ENCODE results near the gene POLR2E.

The POLR2E gene

GRCh38 chr19:1064661-1065605 lies 30.2 kb downstream of the POLR2E start:
- Histone ChIP-seq H3K27ac (replicated peaks) (no peak overlapping the region), H3K27me3 (ENCODE audit: insufficient read depth, poor library complexity, severe bottlenecking) (no peaks in the 10 kb centered on the region), H3K4me3 (replicated peaks; ENCODE audit: insufficient read depth, low read length) (no peak overlapping the region)
- DNase-seq (ENCODE audit: low read depth in 1 of 2, low spot score in 1 of 2) = peak in 1 of 2 experiments; percentile 72
- TF ChIP-seq POLR2AphosphoS5 (IDR thresholded peaks at IDR 0.05; ENCODE audit: low read depth) = no peak
- TF ChIP-seq CTCF (IDR thresholded peaks at IDR 0.05; ENCODE audit: insufficient read depth, low read length) = peak; percentile 74

GRCh38 chr19:1063909-1064660 lies 31.1 kb downstream of the POLR2E start:
- DNase-seq (ENCODE audit: low read depth in 1 of 2, low spot score in 1 of 2) = no peak
- no peak overlapping the region for H3K4me3 ChIP-seq (replicated peaks; ENCODE audit: insufficient read depth, low read length)
- H3K27me3 ChIP-seq (ENCODE audit: insufficient read depth, poor library complexity, severe bottlenecking) = no peaks in the 10 kb centered on the region
- TF ChIP-seq POLR2AphosphoS5 (IDR thresholded peaks at IDR 0.05; ENCODE audit: low read depth) = no peak
- no peak for TF ChIP-seq REST (IDR thresholded peaks at IDR 0.05; ENCODE audit: insufficient replicate concordance, low read depth)
- TF ChIP-seq GABPA (IDR thresholded peaks at IDR 0.05; ENCODE audit: low read depth) = no peak
- TF ChIP-seq SPI1 (IDR thresholded peaks at IDR 0.05; ENCODE audit: borderline replicate concordance, low read depth) = no peak
- no peak for TF ChIP-seq CTCF (IDR thresholded peaks at IDR 0.05; ENCODE audit: insufficient read depth, low read length)
- no peak overlapping the region for H3K27ac ChIP-seq (replicated peaks)

- Histone ChIP-seq H3K27ac (replicated peaks) (no peak overlapping the region), H3K27me3 (ENCODE audit: insufficient read depth, poor library complexity, severe bottlenecking) (no peaks in the 10 kb centered on the region), H3K4me3 (replicated peaks; ENCODE audit: insufficient read depth, low read length) (no peak overlapping the region)
- DNase-seq (ENCODE audit: low read depth in 1 of 2, low spot score in 1 of 2) = no peak
- TF ChIP-seq POLR2AphosphoS5 (IDR thresholded peaks at IDR 0.05; ENCODE audit: low read depth) (no peak), REST (IDR thresholded peaks at IDR 0.05; ENCODE audit: insufficient replicate concordance, low read depth) (no peak), CTCF (IDR thresholded peaks at IDR 0.05; ENCODE audit: insufficient read depth, low read length) (no peak), SPI1 (IDR thresholded peaks at IDR 0.05; ENCODE audit: borderline replicate concordance, low read depth) (no peak), GABPA (IDR thresholded peaks at IDR 0.05; ENCODE audit: low read depth) (no peak)
These were observed 31.9 kb downstream of the POLR2E start for GRCh38 chr19:1063030-1063908.
